Measurements from ENCODE around the gene ABHD2.
"Not testable (repeated sequence)": the region's sequence is repeated elsewhere in the genome, so short reads cannot be mapped to it uniquely, and the experiment has no call there.

The ABHD2 gene

GRCh38 chr15:89139613-89140499 lies 51.6 kb downstream of the ABHD2 start:
- peak; percentile 74 for DNase-seq (ENCODE audit: low spot score)

DNA sequence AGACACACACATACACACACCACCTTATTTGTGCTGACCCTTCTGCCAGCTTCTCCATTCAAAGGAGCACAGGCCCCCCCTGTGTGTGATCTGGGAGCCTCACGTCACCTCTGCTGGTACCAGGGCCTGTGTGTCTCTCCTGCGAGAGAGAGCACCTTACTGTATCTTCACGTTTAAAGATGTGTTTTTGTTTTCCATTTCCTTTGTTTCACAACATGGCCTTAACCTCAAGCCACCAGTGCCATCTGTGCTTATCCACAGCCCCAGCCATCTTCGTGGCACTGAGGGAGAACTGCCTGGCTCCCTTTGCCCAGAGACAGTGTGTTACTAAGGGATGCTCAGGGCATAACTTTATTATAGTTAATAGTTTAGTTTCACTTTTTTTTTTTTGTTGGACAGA lies 52.3 kb downstream of the ABHD2 start:
- no peak for DNase-seq (ENCODE audit: low spot score)

- DNase-seq (ENCODE audit: low spot score), result not testable (repeated sequence)
Measured at GRCh38 chr15:89141159-89141558, 52.9 kb downstream of the ABHD2 start.

GRCh38 chr15:89141885-89142284 lies 53.6 kb downstream of the ABHD2 start:
- no peak for DNase-seq (ENCODE audit: low spot score)

- DNase-seq (ENCODE audit: low spot score), result no peak
Measured at GRCh38 chr15:89142423-89142822, 54.2 kb downstream of the ABHD2 start.

DNA sequence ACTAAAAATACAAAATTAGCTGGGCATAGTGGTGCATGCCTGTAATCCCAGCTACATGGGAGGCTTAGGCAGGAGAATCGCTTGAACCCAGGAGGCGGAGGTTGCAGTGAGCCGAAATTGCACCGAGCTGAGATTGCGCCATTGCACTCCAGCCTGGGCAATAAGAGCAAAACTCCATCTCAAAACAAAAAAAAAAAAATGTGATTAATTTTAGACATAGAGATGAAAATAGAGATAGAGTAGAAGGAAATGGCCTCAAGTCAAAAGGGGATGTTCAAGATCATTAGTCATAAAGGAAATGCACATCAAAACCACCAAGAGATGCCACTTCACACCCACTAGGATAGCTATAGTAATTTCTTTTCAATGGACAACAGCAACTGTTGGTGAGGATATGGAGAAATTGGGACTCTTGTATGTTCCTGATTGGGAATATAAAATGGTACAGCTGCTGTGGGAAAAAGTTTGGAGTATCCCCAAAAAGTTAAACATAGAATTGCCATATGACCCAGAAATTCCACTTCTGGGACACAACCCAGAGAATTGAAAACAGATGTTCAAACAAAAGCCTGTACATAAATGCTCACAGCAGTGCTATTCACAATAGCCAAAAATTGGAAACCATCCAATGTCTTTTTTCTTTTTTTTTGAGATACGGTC lies 55.4 kb downstream of the ABHD2 start:
- DNase-seq (ENCODE audit: low spot score), result peak; percentile 39

- DNase-seq (ENCODE audit: low spot score), result no peak
Measured at GRCh38 chr15:89144491-89144890, 56.2 kb downstream of the ABHD2 start.

DNA sequence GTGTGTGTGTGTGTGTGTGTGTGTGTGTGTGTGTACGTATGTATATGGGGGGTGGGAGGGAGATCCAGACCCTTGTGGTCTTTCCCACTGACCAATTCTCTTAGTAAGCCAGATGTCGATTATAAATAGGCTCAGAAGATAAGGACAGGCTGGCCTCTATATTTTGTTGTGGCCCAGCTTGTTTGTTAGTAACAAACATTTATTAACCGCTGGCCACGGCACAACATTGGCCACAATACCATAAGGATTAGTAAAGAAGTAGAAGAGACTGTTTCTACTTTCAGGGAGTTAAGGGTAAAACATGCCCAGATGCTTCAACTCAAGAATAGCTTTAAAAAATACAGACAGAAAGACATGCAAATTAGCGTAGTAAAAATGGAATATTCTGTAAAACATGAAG lies 58.1 kb downstream of the ABHD2 start:
- DNase-seq (ENCODE audit: low spot score), result no peak

DNA sequence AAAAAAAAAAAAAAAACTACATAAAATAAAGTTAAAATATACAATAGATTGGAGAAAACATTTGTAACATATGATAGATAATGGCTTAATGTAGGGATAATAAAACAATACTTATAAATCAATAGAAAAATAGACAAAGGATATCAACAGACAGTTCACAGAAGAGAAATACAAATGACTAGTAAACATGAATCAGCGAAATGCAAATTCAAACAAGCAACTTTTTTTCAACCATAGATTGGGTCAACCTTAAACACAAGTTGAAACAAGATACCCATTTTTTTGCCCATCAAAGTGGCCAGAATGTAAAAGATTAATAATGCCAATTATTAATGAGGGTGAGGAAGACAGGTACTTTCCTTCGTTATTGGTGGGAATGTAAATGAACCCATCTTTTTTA lies 59.9 kb downstream of the ABHD2 start:
- DNase-seq (ENCODE audit: low spot score), result no peak

DNA sequence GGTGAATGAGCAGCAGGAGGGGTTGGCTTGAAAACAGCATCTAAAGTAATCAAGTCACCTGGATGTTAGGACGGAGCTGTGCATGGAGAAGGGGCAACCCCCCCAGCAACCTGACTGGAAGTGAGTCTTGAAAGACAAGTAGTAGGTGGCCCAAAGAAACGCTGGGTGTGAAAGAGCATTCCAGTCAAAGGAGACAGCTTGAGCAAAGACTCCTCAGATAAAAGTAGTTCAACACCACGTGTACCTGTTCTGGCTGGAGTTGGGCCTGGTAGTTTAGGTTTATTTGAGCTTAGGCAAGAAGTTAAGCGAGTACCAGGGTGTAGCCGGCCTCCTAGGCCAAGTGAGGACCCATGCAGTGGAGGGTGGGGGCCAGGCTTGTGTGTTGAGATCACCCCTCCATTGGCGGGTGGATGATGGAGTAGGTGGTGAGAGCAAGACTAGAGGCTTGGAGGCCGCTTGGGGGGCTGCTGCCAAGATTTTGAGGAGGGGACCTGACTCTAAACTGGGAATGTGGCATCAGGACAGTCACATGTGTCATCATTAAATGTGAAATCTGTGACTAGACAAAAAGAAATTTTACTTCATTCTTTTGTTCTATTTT lies 61.3 kb downstream of the ABHD2 start:
- no peak for DNase-seq (ENCODE audit: low spot score)

GRCh38 chr15:89150287-89150686 lies 62.0 kb downstream of the ABHD2 start:
- no peak for DNase-seq (ENCODE audit: low spot score)

GRCh38 chr15:89150762-89151664 lies 62.8 kb downstream of the ABHD2 start:
- DNase-seq (ENCODE audit: low spot score), result no peak

GRCh38 chr15:89155122-89155521 lies 66.9 kb downstream of the ABHD2 start:
- no peak for DNase-seq (ENCODE audit: low spot score)

- no peak for DNase-seq (ENCODE audit: low spot score)
Measured at GRCh38 chr15:89155656-89156055, 67.4 kb downstream of the ABHD2 start.

GRCh38 chr15:89157061-89157460 lies 68.8 kb downstream of the ABHD2 start:
- DNase-seq (ENCODE audit: low spot score), result no peak

- DNase-seq (ENCODE audit: low spot score), result no peak
Measured at GRCh38 chr15:89157918-89158564, 69.8 kb downstream of the ABHD2 start.

- no peak for DNase-seq (ENCODE audit: low spot score)
Measured at GRCh38 chr15:89161666-89162065, 73.4 kb downstream of the ABHD2 start.

- no peak for DNase-seq (ENCODE audit: low spot score)
Measured at GRCh38 chr15:89163271-89164055, 75.2 kb downstream of the ABHD2 start.

- no peak for DNase-seq (ENCODE audit: low spot score)
Measured at GRCh38 chr15:89164712-89165211, 76.5 kb downstream of the ABHD2 start.

GRCh38 chr15:89165677-89166076 lies 77.4 kb downstream of the ABHD2 start:
- no peak for DNase-seq (ENCODE audit: low spot score)

All from Ammon's horn (tissue), 1 donor.